SK-N-MC (cell line): Measurements from ENCODE around the gene CAPS2.

Experiments used
- EZH2 ChIP-seq: fragments of 200-600 bp; sonication (generic); IDR thresholded peaks from one replicate; pipeline ENCODE4 v1.6.1; 2017; ENCODE audit warnings: antibody characterized with exemption
- POLR2AphosphoS5 ChIP-seq: IDR thresholded peaks from 2 replicates; pipeline ENCODE4 v1.6.1; 2012; ENCODE audit warnings: mild to moderate bottlenecking, low read depth, low read length, borderline replicate concordance

DNA sequence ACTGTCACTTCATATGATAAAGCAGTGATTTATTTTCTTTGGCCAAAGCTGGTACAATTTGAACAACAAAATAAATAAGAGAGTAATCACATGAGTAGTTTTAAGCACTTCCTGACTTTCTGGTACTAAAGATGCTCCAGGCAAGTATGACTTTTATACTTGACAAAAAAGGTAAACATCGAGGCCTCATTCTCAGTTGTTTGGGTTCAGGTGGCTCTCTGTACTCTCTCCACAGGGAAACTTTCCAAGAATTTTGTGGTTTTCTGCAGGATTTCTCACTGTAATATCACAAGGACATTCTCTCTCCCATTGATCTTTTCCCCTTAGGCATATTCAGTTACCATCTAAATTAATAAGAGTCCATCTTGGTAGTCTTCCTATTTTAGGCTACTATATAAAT lies 93.9 kb downstream of the CAPS2 start:
- TF ChIP-seq POLR2AphosphoS5 (no peak), EZH2 (no peak)
